Measurements from ENCODE around the gene MT2A.

GRCh38 chr16:56614549-56614991, 6.2 kb downstream of the MT2A start:
- no peak for TF ChIP-seq POLR2A (IDR thresholded peaks at IDR 0.05)
- TF ChIP-seq, protein P1, sequence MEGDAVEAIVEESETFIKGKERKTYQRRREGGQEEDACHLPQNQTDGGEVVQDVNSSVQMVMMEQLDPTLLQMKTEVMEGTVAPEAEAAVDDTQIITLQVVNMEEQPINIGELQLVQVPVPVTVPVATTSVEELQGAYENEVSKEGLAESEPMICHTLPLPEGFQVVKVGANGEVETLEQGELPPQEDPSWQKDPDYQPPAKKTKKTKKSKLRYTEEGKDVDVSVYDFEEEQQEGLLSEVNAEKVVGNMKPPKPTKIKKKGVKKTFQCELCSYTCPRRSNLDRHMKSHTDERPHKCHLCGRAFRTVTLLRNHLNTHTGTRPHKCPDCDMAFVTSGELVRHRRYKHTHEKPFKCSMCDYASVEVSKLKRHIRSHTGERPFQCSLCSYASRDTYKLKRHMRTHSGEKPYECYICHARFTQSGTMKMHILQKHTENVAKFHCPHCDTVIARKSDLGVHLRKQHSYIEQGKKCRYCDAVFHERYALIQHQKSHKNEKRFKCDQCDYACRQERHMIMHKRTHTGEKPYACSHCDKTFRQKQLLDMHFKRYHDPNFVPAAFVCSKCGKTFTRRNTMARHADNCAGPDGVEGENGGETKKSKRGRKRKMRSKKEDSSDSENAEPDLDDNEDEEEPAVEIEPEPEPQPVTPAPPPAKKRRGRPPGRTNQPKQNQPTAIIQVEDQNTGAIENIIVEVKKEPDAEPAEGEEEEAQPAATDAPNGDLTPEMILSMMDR (IDR thresholded peaks at IDR 0.05) = no peak
